ENCODE data around the gene CAMK2N1. TPM values are rescaled to one million over a fixed set of nuclear protein-coding genes. Genes with fewer than 3 reads are reported as not detected.

Gene CAMK2N1
- total and polyA plus RNA-seq, 4 donors: 12.3 to 15.1 (median 13.9) TPM

DNA sequence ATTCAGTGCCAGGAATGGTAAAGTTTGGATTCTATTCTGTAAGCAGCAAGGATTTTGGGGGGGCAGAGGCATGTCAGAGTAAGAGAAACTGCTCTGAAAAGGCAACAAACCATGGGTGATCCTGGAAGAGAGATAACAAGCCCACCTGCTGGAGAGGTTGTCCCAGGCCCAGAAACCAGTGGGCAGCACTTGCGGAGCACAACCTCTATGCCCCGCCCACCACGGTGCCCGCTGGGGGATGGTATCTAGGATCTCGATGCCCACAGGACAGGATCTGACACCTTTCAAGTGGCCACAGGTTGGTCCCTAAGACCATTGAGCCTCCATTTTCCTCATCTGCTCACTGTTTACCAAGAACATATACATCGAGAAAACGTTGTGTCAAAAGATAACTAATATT, 42.2 kb upstream of the CAMK2N1 start:
- H3K36me3 ChIP-seq (ENCODE audit: control insufficient read depth in 4 of 4, insufficient read depth in 3 of 4, low read depth in 1 of 4, low read length in 3 of 4): no peaks in the 10 kb centered on the region
- TF ChIP-seq YY1 (IDR thresholded peaks at IDR 0.05) (no peak), MAX (IDR thresholded peaks at IDR 0.05) (no peak), JUND (IDR thresholded peaks at IDR 0.05) (no peak), HNF4G (IDR thresholded peaks at IDR 0.05) (no peak), FOXA2 (IDR thresholded peaks at IDR 0.05) (no peak), FOXA1 (IDR thresholded peaks at IDR 0.05) (no peak), RXRA (IDR thresholded peaks at IDR 0.05) (no peak), TAF1 (conservative IDR thresholded peaks at IDR 0.05) (no peak), SP1 (IDR thresholded peaks at IDR 0.05) (no peak), GABPA (IDR thresholded peaks at IDR 0.05 in 1 of 2, conservative IDR thresholded peaks at IDR 0.05 in 1 of 2) (no peak), ZBTB33 (IDR thresholded peaks at IDR 0.05) (no peak), HNF4A (conservative IDR thresholded peaks at IDR 0.05) (no peak), RAD21 (IDR thresholded peaks at IDR 0.05) (no peak), NR2F2 (IDR thresholded peaks at IDR 0.05) (no peak), ATF3 (IDR thresholded peaks at IDR 0.05) (no peak)
- TF ChIP-seq, protein P1, sequence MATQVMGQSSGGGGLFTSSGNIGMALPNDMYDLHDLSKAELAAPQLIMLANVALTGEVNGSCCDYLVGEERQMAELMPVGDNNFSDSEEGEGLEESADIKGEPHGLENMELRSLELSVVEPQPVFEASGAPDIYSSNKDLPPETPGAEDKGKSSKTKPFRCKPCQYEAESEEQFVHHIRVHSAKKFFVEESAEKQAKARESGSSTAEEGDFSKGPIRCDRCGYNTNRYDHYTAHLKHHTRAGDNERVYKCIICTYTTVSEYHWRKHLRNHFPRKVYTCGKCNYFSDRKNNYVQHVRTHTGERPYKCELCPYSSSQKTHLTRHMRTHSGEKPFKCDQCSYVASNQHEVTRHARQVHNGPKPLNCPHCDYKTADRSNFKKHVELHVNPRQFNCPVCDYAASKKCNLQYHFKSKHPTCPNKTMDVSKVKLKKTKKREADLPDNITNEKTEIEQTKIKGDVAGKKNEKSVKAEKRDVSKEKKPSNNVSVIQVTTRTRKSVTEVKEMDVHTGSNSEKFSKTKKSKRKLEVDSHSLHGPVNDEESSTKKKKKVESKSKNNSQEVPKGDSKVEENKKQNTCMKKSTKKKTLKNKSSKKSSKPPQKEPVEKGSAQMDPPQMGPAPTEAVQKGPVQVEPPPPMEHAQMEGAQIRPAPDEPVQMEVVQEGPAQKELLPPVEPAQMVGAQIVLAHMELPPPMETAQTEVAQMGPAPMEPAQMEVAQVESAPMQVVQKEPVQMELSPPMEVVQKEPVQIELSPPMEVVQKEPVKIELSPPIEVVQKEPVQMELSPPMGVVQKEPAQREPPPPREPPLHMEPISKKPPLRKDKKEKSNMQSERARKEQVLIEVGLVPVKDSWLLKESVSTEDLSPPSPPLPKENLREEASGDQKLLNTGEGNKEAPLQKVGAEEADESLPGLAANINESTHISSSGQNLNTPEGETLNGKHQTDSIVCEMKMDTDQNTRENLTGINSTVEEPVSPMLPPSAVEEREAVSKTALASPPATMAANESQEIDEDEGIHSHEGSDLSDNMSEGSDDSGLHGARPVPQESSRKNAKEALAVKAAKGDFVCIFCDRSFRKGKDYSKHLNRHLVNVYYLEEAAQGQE (IDR thresholded peaks at IDR 0.05): no peak
- TF ChIP-seq, protein P2, sequence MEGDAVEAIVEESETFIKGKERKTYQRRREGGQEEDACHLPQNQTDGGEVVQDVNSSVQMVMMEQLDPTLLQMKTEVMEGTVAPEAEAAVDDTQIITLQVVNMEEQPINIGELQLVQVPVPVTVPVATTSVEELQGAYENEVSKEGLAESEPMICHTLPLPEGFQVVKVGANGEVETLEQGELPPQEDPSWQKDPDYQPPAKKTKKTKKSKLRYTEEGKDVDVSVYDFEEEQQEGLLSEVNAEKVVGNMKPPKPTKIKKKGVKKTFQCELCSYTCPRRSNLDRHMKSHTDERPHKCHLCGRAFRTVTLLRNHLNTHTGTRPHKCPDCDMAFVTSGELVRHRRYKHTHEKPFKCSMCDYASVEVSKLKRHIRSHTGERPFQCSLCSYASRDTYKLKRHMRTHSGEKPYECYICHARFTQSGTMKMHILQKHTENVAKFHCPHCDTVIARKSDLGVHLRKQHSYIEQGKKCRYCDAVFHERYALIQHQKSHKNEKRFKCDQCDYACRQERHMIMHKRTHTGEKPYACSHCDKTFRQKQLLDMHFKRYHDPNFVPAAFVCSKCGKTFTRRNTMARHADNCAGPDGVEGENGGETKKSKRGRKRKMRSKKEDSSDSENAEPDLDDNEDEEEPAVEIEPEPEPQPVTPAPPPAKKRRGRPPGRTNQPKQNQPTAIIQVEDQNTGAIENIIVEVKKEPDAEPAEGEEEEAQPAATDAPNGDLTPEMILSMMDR (IDR thresholded peaks at IDR 0.05; ENCODE audit: low read depth, low read length, missing input control): no peak
- H3K4me3 ChIP-seq (ENCODE audit: low read depth in 1 of 3, low read length in 3 of 3): no peak overlapping the region
- peaks cover 0 to 3% (median 2%) of the 10 kb centered on the region in 4 donors for H3K27me3 ChIP-seq (ENCODE audit: control insufficient read depth in 4 of 4, insufficient read depth in 4 of 4, low read length in 3 of 4)
- no peak overlapping the region for H3K27ac ChIP-seq (ENCODE audit: low read depth in 1 of 2, low read length in 2 of 2)
- no peaks in the 10 kb centered on the region for H3K4me1 ChIP-seq (ENCODE audit: control insufficient read depth in 4 of 4, insufficient read depth in 4 of 4, low read length in 3 of 4)
- no peak overlapping the region for H3K9ac ChIP-seq (ENCODE audit: low read depth in 1 of 2, low read length in 2 of 2)
- no peak for DNase-seq (ENCODE audit: low spot score)
- H3K9me3 ChIP-seq (ENCODE audit: control insufficient read depth in 4 of 4, low read length in 3 of 4): no peaks in the 10 kb centered on the region
- 52% methylated on average over 7 of the region's 7 CpGs for WGBS

- Histone ChIP-seq H3K9me3 (ENCODE audit: control insufficient read depth in 4 of 4, low read length in 3 of 4) (no peaks in the 10 kb centered on the region), H3K4me1 (ENCODE audit: control insufficient read depth in 4 of 4, insufficient read depth in 4 of 4, low read length in 3 of 4) (peaks cover 0 to 3% (median 0%) of the 10 kb centered on the region in 4 donors), H3K27ac (ENCODE audit: low read depth in 1 of 2, low read length in 2 of 2) (no peak overlapping the region), H3K27me3 (ENCODE audit: control insufficient read depth in 4 of 4, insufficient read depth in 4 of 4, low read length in 3 of 4) (peaks cover 0 to 3% (median under 1%) of the 10 kb centered on the region in 4 donors), H3K9ac (ENCODE audit: low read depth in 1 of 2, low read length in 2 of 2) (no peak overlapping the region), H3K4me3 (ENCODE audit: low read depth in 1 of 3, low read length in 3 of 3) (no peak overlapping the region), H3K36me3 (ENCODE audit: control insufficient read depth in 4 of 4, insufficient read depth in 3 of 4, low read depth in 1 of 4, low read length in 3 of 4) (no peaks in the 10 kb centered on the region)
- no peak for DNase-seq (ENCODE audit: low spot score)
- 82% methylated on average over 6 of the region's 6 CpGs for WGBS
- TF ChIP-seq MAX (IDR thresholded peaks at IDR 0.05): no peak
- TF ChIP-seq RAD21 (IDR thresholded peaks at IDR 0.05): no peak
- no peak for TF ChIP-seq FOXA1 (IDR thresholded peaks at IDR 0.05)
- TF ChIP-seq SP1 (IDR thresholded peaks at IDR 0.05): no peak
Observed at GRCh38 chr1:20526267-20526666, 40.3 kb upstream of the CAMK2N1 start.
